Activated CD4-positive, alpha-beta T cell treated with anti-CD3 and anti-CD28 coated beads for 48 hours (primary cell): ENCODE data around the gene PLCB2.

Source experiments
- DNase-seq: peaks from one replicate; pipeline ENCODE4 v3.0.0-alpha.2; 2020

PLCB2 gene

DNA sequence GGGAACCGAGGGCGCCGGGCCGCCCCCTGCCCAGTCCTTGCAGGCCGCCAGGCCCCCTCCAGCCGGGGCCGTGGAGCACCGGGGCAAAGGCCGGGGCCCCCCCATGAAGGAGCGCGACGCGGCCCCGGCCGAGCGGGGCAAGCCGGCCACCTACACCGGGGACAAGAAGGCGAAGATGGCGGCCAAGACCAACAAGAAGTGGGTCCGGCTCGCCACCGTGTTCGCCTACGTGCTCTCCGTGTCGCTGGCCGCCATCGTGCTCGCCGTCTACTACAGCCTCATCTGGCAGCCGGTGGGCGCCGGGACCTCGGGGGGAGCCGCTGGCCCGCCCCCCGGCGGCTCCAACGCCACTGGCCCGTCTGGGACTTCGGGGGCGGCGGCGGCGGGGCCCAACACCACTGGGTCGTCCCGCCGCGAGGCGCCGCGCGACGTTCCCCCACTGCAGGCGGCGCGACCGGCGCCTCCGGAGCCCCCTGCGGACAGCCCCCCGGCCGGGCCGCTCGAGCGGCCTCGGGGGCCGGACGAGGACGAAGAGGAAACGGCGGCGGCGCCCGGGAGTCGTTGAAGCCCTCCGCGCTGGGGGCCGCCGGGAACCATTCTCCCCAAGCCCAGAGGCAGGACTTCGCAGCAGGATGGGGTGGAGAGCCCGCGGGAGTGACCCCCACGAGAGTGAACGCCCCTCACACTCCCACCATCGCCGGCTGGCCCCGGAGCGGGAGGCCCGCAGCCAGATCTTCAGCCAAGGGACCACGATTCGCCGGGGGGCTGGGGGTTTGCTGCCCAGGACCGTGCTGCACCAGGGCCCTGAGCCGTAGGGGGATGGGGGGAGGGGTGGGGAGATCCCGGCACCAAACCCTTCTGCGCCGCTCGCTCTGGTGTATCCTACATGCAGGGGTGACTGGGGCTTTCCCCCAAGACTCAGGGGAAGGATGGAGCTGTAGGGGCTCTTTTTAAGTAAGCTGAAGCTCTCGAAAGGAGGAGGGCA lies 16.5 kb upstream of the PLCB2 start:
- DNase-seq = peak; percentile 45

- DNase-seq = peak; percentile 91
These were observed 15.7 kb upstream of the PLCB2 start, which contains the start of gene INAFM2 for GRCh38 chr15:40323239-40323952. INAFM2 (plus strand) TSS chr15:40323692; CDS start chr15:40324056, 364 bp downstream.

DNA sequence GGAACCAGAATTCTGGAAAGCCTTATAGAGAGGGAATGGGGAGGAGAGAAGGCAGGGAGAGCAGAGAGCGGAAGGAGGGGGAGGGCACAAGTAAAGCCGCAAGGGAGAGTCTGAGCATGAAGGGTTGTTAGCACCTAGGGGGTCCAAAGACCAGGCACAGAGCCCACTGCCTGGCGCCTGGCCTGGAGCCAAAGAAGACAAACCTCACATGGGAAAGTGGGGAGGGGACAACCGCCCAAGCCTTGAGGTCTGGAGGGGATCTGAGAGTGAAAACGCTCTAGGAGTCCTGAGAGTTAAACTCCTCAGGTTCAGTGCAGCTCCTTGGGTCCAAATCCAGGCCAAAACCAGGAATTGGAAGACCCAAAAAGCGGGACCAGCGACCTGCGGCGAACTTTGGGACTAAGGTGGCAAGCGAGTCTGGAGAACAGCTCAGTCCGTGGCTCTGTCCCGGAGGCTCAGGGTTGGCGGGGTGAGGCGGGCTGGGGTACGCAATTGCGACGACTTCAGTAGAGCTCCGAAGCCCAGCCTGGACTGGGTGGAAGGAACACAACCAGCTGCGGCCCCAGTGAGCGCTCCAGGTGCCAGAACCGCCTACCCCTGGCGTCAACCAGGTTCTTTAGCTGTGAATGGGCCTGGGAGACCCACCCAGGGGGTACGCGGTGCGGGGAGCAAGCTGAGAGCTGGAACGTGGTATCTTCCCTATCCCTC lies 14.9 kb upstream of the PLCB2 start:
- no peak for DNase-seq

DNA sequence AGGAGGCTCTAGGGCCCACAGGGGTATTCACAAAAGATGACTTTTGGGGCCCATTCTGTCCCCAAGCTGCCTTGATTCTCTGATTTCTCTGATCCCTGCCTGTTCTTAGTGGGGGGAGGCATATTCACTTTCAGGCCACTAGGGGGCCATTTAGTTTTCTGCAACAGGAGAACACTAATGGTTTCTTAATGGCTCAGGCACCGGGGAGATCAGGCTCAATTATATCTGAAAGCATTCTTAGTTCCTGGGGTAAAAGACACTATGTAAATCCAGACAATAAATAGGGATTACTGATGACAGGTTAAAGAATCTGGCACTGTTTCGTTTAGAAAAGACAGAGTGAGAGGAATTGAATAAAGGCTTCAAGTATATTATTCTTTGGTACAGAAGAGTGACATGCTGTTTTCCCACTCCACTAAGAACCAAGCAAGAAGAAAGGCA lies 13.2 kb upstream of the PLCB2 start:
- DNase-seq = peak; percentile 69

DNA sequence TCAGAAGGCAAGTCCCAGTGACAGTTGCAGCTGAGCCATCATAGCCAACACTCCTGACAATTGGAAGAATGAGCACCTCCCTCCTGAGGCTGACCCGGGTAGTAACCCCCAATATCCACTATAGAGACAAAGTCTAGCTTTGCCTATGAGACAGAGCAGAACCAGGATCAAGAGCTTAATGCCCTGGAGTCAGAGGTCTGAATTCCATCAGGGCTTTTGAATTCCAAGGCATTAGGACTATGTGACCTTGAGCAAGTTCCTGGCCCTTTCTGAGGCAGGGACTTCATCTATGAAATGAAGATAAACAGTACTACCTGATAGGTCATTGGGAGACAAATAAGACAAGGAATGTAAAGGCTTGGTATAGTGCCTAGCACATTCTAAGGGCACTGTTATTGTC lies 12.7 kb upstream of the PLCB2 start:
- DNase-seq = no peak

DNA sequence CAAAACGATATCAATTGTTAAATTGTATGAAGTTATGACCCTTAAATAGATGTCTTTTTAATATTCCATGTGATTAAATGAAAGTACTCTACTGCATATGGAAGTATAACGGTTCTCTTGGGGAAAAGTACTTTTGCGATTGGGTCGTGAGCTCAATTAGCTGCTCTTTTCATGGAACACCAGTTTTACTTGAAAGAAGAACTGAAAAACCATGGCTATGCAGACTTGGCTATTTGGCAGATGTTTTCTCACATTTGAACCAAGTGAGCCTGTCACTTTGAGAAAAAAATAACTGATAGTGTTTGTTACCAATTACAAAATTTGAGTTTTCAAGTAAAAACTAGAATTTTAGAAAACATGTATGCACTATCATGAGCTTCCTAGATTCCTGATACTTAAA lies 9.8 kb upstream of the PLCB2 start:
- no peak for DNase-seq

DNA sequence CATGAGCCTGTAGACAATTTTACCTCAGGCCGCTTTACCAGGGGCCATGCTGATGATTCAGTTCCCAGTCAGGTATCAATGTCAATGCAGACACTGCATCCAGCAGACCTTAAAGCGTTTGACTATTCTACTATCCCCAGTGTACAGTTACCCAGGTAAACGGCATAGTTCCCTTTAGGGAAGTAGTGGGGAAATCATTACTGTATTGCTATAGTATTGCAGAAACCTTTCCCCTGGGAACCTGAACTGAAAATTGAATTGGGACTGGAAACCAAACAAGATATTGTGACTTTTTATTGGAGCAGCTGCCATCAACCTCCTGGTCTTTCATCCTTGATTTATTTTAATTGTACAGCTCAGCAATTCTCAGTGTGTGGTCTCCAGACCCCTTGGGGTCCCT lies 9.2 kb upstream of the PLCB2 start:
- no peak for DNase-seq

DNA sequence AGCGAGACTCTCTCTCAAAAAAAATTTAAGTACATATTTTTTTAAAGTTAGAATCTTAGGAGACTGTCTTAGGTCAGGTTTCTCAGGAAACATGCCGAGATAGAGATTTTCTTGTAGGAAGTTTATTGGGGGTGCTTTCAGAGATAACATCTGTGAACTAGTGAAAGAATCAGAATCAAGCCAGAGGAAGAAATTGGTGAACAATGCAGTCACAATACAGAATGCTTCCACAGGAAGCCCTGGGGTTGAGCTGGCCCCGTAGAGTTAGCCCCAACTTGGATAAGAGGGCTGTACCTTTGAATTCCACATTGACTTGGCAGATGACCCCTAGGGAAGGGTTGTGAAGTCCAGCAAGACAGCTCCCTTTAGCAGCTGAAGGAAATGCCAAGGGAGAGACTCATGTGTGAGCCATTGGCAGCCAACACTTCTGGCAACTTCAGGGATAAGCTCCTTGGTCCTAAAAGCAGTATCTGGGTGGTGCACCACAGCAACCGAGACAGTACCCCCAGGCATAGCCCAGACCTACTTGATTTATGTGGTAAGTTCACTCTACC lies 7.1 kb upstream of the PLCB2 start:
- no peak for DNase-seq

DNA sequence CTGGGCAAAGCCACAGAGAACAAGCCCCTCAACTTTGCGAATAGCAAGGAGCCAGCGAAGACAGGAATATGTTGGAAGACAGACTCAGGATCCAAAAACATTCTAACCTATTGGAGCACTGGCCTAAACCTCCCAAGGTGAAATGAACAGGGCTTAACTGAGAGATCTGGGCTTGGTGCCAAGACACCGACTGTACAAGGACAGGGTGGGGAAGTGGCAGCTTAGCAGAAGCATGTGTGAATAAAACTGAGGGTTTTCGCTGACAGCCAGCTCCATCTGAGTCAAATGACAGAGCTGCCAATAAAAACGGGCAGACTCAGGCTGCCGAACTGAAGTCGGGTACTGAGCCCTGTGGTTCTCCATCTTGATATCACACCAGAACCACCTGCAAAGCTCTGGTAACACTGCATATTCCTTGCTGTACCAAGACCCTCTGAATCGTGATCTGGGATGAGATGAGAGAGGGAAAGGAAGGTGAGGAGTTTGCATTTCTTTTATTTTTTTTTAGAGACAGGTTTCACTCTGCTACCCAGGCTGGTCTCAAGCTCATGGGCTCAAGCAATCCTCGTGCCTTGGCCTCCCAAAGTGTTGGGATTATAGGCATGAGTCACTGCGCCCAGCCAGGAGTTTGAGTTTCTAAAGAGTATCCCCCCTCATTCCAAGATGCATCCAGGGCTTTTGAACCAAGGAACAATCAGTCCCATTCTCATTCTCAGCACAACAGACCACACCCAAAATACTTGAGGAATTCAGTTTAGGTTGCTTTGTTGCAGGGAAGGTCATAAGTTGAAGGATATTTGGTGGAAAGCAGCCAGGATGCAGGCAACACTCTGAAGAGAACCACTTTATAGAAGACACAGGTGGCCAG lies 6.0 kb upstream of the PLCB2 start:
- DNase-seq = peak; percentile 41

GRCh38 chr15:40312370-40313158 lies 4.8 kb upstream of the PLCB2 start:
- DNase-seq = no peak

DNA sequence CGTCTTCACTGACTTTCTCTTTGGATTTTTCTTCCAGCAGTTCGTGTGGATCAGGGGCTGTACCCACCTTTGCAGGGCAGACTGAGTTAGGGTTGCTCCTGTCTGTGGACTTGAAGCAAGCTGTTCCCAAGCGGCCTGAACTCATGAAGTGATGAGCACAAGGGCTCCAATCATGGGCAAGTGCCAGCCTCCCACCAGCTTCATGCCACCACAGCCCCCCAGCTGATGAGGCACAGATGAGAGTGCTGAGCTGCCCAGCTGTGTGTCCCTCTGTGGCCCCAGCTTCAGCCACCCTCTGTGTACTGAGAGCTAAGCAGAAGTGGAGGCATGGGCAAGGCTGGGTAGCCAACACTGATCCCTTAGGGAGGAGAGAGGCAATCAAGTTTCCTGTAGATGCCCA lies 3.3 kb upstream of the PLCB2 start:
- no peak for DNase-seq

DNA sequence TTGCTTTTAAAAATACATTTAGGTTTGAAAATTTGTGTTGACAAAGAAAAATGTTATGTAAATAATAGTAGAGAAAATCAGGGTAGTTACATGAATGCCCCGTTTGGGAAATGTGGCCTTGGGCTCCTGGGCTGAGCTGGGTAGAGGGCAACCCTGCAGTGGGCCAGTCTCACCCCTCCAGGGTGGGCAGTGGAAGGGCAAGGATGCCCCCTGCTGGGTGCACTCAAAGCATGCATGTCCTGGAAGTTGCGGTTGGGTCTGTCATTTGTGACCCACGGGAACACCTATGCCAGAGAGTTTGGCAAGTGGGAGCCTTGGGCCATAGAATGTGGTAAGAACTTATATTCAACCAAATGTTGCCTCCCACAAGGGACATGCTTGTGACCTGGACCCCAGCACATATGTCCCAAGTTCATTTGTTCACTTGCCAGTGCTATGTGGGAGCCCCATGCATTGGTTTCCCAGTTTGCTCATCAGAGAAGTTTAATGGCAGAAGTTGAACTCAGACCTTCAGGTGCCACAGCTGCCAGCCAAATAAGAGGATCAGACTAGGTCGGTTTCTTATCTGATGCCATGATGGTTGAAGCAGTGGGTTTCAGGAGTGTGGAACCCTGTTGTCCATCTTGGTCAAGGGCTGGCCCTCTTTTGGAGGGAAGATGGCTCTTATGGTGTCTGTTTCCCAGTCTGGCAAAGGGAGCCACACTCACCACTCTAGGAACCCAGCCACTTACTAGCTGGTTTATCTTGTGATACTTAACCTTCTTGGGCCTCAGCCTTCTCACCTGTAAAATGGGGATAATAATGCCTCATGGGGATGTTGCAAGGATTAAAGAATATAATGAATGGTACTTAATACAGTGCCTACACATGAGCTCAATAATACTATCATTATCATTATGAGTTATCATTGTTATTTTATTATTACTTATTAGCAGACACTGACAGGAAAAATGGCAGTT lies 2.5 kb upstream of the PLCB2 start:
- DNase-seq = peak; percentile 78

DNA sequence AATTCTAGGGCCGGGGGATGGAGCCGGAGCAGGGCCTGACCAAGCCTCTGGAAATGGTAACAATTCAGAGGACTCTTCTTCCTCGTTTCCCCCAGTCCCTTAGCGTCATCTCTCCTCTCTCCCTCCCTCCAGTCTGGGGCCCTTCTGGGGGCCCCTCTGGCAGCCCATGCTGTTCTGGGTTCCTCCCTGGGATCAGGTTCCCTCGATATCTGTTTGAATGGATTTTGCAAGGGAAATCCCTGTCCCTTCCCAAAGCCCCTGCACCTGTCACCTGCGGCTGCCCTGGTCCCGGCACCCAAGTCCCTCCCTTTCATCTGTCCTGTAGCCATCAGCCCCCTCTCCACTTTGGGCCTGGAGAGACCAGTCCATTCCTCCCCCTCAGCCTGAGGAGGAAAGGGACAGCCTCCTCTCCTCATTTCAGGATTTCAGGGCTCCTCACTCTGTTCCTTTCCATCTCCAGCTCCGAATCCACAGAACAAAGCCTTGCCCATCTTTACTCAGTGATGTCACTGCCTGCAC lies 1.7 kb upstream of the PLCB2 start:
- DNase-seq = no peak

- DNase-seq = no peak
These were observed 827 bp downstream of the PLCB2 start for GRCh38 chr15:40306908-40307307.

DNA sequence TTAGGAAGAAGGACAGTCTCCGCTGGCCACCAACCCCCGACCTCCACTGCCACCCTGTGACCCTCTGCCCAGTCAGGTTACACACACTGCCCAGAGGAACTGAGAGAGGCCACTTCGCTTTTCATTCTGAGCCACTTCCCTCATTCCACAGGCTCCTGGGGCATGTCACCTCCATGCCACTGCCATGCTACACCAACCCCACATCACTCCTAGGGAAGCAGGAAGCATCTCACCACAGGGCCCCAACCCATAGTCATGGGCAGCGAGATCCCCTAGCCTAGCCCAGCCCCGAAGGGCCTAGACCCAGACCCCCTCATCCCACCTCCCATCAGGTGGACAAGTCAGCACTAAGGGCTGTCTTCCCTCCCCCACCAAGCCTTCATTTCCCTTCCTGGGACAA lies 1.4 kb downstream of the PLCB2 start:
- DNase-seq = no peak

DNA sequence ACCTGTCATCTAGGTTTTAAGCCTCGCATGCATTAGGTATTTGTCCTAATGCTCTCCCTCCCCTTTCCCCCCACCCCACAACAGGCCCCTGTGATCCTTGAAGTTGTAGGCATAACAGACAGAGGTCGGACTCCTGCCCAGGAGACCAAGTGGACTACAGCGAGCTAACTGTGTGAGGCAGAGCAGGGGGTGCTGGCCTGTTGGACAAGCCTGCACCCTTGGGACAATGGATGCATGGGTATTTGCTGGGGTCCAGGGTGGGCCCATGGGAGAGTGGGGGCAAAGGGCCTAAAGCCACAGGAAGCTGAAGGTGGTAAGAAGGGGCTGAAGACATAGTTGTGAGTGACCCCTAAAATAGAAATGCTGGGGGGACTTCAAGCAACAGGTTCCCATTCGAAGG lies 2.5 kb downstream of the PLCB2 start:
- no peak for DNase-seq

GRCh38 chr15:40303576-40303975 lies 4.2 kb downstream of the PLCB2 start:
- no peak for DNase-seq

- no peak for DNase-seq
These were observed 4.8 kb downstream of the PLCB2 start for GRCh38 chr15:40302981-40303380.

- no peak for DNase-seq
These were observed 5.3 kb downstream of the PLCB2 start for GRCh38 chr15:40302288-40302886.
